NB4 (cell line): ENCODE results near the gene ARMC7.

Experiments
- CTCF ChIP-seq: IDR thresholded peaks from one replicate; pipeline ENCODE4 v1.5.1; 2012; ENCODE audit warnings: low read depth, low read length
- MAX ChIP-seq: IDR thresholded peaks from 2 replicates; pipeline ENCODE4 v1.6.1; 2011; ENCODE audit warnings: low read depth, low read length

- TF ChIP-seq CTCF (no peak), MAX (no peak)
Observed at GRCh38 chr17:75087558-75088453, 22.0 kb upstream of the ARMC7 start, which contains the start of gene SLC16A5.
